GM03348 (cell line): ENCODE results near the gene HBA1.
"Not testable (repeated sequence)": the region's sequence is repeated elsewhere in the genome, so short reads cannot be mapped to it uniquely, and the experiment has no call there.

Source experiments
- DNase-seq: peaks from one replicate; pipeline ENCODE4 v3.0.0; 2012; ENCODE audit warnings: low spot score

HBA1 gene

DNA sequence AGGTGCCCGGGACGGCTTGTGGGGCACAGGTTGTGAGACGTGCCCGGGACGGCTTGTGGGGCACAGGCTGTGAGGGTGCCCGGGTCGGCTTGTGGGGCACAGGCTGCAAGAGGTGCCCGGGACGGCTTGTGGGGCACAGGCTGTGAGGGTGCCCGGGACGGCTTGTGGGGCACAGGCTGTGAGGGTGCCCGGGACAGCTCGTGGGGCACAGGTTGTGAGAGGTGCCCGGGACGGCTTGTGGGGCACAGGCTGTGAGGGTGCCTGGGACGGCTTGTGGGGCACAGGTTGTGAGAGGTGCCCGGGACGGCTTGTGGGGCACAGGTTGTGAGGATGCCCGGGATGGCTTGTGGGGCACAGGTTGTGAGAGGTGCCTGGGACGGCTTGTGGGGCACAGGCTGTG lies 16.2 kb upstream of the HBA1 start:
- DNase-seq, result not testable (repeated sequence)

DNA sequence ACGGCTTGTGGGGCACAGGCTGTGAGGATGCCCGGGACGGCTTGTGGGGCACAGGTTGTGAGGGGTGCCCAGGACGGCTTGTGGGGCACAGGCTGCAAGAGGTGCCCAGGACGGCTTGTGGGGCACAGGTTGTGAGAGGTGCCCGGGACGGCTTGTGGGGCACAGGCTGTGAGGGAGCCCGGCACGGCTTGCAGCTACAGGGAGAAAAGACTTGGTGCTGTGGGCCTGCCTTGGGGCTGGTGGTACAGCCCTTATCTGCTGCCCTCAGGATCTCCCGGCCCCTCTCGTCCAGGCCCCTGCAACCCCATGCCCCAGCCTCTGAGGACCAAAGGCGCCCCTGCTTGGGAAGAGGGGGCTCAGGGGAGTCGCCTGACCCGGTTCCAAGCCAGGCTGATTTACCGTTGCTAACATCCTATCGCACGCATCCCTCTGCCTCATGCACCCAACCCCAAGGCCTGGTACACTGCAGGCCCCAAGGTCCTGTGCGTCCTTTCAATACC lies 15.7 kb upstream of the HBA1 start:
- no peak for DNase-seq

DNA sequence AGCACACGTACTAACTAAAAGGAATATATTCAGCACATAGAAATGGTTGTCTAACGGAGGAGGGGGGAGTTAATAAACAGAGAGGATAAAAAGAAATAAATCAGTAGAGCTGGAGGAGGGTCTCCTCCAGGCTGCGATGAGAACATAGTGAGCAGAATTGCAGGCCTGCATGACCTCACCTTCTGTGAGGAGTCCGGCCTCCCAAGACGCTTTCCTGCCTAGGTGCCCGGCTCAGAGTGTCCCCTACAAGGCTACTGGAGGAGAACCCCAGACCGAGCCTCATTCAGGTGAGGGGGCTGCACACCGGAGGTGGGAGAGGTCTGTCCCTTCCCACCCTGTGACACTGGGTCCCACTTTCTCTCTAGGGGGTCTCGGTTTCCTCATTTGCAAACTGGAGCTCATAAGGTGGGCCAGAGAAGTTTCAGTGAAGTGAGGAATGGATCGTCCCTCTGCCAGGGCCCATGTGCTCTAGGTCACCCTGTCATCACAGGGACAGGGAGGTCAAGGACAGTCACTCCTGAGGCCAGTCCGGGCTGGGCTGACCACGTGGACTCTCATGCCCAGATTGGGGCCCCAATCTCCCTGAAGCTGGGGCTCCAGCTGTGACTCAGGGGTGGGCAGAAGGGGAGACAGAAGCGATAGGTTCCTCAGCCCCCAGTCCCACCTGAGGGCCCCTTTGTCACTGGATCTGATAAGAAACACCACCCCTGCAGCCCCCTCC lies 14.0 kb upstream of the HBA1 start:
- DNase-seq, result no peak

DNA sequence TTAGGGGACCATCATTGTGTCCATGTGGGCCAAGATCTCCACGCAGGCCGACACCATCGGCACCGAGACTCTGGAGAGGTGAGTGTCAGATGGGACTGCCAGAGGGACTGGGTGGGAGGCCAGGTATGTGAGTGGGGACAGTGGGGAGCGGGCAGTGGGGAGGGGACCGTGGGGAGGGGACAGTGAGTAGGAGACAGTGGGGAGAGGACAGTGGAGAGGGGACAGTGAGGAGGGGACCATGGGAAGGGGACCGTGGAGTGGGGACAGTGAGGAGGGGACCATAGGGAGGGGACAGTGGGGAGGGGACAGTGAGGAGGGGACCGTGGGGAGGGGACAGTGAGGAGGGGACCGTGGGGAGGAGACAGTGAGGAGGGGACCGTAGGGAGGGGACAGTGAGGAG lies 13.3 kb upstream of the HBA1 start:
- DNase-seq, result not testable (repeated sequence)

DNA sequence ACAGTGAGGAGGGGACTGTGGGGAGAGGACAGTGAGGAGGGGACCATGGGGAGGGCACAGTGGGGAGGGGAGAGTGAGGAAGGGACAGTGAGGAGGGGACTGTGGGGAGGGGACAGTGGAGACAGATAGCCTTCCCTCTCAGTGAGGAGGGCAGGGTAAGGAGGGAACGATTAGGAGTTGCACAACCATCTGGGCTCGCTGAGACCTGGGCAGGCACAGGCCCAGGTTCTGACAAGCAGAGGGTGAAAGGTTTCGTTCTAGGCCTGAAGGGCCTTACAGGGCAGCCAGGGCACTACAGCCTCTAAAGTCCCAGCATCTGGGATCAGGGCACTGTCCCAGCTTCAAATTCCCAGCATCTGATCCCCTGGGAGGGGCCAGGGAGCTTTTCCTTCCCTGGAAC lies 12.8 kb upstream of the HBA1 start:
- DNase-seq, result not testable (repeated sequence)

DNA sequence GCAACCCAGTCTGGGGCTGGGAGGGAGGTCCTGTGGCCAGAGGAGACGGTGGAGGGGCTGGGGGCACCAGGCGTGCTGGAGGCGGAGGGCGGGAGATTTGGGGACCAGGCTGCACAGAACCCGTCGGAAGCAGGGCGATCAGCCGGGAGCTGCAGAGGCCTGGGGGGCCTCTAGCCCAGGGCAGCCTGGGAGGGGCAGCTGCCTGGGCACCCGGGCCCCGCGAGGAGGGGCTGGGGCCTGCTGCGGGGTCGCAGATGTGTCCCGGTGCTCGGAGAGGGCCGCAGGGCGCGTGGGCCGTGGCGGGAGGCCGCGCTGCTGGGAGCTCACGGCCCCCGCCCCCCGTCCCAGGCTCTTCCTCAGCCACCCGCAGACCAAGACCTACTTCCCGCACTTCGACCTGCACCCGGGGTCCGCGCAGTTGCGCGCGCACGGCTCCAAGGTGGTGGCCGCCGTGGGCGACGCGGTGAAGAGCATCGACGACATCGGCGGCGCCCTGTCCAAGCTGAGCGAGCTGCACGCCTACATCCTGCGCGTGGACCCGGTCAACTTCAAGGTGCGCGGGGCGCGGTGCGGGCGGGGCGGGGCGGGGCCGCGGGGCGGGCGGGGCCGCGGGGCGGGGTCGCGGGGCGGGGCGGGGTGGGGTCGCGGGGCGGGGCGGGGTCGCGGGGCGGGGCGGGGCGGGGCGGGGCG lies 12.2 kb upstream of the HBA1 start:
- DNase-seq, result not testable (repeated sequence)

DNA sequence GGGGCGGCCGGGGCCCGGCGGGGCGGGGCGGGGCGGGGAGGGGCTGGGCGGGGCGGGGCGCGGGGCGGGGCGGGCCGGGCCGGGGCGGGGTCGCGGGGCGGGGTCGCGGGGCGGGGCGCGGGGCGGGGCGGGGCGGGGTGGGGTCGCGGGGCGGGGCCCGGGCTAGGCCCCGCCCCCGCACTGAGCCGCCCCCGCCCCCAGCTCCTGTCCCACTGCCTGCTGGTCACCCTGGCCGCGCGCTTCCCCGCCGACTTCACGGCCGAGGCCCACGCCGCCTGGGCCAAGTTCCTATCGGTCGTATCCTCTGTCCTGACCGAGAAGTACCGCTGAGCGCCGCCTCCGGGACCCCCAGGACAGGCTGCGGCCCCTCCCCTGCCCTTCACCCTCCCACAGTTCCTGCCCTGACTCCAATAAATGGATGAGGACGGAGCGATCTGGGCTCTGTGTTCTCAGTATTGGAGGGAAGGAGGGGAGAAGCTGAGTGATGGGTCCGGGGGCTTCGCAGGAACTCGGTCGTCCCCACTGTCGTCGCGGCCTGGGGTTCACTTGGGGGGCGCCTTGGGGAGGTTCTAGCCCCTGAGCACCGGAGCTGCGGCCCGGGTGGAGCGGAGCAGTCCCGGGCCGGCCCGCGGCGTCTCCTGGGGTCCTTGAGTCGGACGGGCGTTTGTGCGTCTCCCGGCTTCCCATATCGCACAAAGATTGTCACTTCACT lies 11.5 kb upstream of the HBA1 start:
- peak; percentile 30 for DNase-seq

DNA sequence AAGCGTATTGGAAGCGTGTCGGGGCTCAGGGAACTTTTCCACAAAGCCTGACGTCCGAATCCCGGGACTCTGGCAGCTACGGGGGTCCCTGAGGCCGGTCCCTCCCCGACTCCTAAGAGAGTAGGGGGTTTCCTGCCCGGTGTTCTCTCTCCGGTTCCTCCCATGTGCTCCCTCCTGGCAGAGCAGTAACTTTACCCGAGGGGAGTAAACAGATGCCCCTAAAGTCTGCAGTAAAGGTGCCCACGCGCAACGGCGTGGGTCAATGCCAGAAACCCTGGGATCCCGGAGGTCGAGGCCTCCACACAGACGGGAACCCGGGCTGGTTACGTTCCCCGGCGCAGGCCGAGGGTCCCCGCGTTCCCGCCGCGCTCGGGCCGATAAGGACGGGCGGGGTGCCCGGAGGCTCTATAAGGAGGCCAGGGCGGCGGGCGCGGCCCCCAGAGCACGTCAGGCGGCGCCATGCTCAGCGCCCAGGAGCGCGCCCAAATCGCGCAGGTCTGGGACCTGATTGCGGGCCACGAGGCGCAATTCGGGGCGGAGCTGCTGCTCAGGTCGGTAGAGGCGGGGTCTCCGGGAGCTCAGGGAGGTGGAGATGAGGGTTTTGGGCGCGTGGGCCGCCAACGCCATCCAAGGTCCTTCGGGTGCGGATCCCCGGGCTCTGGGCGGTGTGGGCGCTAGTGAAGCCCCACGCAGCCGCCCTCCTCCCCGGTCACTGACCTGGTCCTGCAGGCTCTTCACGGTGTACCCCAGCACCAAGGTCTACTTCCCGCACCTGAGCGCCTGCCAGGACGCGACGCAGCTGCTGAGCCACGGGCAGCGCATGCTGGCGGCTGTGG lies 10.7 kb upstream of the HBA1 start, which contains the start of gene HBM:
HBM (plus strand) TSS at position 440 of the 836 bp plus-strand sequence; CDS start at position 460, 20 bp downstream.
- peak; percentile 15 for DNase-seq

DNA sequence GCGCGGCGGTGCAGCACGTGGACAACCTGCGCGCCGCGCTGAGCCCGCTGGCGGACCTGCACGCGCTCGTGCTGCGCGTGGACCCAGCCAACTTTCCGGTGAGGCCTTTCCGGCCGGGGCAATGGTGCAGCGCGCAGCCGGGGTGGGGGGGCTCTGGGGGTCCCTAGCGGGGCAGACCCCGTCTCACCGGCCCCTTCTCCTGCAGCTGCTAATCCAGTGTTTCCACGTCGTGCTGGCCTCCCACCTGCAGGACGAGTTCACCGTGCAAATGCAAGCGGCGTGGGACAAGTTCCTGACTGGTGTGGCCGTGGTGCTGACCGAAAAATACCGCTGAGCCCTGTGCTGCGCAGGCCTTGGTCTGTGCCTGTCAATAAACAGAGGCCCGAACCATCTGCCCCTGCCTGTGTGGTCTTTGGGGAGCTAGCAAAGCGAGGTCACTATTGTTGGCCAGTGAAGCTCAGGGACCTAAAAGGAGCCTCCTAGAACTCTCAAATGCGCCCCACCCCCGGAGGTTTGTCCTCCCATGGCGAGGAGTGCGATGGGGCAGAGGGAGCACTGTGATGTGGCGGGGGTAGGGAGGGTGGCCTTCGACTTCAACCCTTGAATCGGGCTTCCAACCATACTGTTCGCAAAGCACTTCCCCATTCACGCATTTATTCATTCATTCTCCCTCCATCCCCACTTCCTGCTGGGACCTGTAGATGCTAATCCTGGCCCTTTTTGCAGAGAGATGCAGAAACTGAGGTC lies 9.9 kb upstream of the HBA1 start:
- no peak for DNase-seq

DNA sequence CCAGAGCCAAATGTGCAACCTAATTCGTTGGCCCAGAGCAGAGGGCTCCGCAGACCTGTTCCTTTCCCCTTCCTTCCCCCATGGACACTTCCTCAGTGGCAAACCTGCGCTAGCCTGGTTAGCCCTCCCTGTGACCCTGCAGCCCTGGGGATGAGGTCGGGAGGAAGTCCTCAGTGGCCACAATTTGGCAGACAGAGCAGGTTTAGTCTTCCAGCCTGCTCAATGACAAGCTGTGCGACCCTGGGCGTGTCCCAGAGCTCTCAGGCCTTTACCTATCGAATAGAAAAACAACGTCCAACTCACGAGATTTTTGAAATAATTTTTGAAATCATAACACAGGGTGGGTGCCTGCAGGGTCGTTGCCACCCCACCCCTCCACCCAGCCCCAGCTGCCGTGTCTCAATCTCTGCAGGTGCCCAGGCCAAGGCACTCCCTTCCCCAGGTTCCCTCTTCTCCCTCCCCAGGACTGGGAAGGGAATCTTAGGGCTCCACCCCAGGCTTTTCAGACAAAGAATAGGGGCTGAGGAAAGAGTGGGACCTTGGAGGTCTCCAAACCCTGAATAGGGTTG lies 9.3 kb upstream of the HBA1 start:
- DNase-seq, result no peak

DNA sequence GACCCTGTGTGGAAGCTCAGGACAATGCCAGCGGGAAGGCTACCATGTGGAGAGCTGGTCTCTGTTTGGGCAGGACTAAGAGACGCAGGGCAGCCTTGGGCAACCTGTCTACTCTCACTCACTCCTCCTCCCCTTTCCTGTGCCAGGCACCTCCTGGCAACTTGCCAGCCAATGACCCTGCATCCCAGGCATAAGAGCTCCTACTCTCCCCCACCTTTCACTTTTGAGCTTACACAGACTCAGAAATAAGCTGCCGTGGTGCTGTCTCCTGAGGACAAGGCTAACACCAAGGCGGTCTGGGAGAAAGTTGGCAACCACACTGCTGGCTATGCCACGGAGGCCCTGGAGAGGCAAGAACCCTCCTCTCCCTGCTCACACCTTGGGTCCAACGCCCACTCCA lies 8.1 kb upstream of the HBA1 start:
- peak; percentile 5 for DNase-seq

DNA sequence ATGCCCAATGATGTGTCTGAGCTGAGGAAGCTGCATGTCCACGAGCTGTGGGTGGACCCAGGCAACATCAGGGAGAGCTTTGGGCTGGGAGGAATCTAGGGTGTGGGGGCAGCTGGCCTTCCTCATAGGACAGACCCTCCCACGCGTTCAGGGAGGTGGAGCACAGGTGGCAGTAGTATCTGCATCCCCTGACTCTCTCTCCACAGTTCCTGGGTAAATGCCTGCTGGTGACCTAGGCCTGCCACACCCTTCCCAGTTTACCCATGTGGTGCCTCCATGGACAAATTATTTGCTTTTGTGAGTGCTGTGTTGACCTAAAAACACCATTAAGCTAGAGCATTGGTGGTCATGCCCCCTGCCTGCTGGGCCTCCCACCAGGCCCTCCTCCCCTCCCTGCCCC lies 7.5 kb upstream of the HBA1 start:
- DNase-seq, result peak; percentile 2

DNA sequence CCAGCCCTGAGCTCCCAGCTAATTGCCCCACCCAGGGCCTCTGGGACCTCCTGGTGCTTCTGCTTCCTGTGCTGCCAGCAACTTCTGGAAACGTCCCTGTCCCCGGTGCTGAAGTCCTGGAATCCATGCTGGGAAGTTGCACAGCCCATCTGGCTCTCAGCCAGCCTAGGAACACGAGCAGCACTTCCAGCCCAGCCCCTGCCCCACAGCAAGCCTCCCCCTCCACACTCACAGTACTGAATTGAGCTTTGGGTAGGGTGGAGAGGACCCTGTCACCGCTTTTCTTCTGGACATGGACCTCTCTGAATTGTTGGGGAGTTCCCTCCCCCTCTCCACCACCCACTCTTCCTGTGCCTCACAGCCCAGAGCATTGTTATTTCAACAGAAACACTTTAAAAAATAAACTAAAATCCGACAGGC lies 6.4 kb upstream of the HBA1 start:
- not testable (repeated sequence) for DNase-seq

DNA sequence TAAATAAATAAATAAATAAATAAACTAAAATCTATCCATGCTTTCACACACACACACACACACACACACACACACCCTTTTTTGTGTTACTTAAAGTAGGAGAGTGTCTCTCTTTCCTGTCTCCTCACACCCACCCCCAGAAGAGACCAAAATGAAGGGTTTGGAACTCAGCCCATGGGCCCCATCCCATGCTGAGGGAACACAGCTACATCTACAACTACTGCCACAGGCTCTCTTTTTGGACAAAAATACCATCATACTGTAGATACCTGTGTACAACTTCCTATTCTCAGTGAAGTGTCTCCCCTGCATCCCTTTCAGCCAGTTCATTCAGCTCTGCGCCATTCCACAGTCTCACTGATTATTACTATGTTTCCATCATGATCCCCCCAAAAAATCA lies 5.7 kb upstream of the HBA1 start:
- DNase-seq, result no peak

DNA sequence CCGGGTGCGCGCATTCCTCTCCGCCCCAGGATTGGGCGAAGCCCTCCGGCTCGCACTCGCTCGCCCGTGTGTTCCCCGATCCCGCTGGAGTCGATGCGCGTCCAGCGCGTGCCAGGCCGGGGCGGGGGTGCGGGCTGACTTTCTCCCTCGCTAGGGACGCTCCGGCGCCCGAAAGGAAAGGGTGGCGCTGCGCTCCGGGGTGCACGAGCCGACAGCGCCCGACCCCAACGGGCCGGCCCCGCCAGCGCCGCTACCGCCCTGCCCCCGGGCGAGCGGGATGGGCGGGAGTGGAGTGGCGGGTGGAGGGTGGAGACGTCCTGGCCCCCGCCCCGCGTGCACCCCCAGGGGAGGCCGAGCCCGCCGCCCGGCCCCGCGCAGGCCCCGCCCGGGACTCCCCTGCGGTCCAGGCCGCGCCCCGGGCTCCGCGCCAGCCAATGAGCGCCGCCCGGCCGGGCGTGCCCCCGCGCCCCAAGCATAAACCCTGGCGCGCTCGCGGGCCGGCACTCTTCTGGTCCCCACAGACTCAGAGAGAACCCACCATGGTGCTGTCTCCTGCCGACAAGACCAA lies 4.0 kb upstream of the HBA1 start, which contains the start of gene HBA2:
HBA2 (plus strand) TSS at position 503 of the 568 bp plus-strand sequence; CDS start at position 540, 37 bp downstream.
- DNase-seq, result not testable (repeated sequence)

DNA sequence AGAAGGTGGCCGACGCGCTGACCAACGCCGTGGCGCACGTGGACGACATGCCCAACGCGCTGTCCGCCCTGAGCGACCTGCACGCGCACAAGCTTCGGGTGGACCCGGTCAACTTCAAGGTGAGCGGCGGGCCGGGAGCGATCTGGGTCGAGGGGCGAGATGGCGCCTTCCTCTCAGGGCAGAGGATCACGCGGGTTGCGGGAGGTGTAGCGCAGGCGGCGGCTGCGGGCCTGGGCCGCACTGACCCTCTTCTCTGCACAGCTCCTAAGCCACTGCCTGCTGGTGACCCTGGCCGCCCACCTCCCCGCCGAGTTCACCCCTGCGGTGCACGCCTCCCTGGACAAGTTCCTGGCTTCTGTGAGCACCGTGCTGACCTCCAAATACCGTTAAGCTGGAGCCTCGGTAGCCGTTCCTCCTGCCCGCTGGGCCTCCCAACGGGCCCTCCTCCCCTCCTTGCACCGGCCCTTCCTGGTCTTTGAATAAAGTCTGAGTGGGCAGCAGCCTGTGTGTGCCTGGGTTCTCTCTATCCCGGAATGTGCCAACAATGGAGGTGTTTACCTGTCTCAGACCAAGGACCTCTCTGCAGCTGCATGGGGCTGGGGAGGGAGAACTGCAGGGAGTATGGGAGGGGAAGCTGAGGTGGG lies 3.1 kb upstream of the HBA1 start:
- not testable (repeated sequence) for DNase-seq

DNA sequence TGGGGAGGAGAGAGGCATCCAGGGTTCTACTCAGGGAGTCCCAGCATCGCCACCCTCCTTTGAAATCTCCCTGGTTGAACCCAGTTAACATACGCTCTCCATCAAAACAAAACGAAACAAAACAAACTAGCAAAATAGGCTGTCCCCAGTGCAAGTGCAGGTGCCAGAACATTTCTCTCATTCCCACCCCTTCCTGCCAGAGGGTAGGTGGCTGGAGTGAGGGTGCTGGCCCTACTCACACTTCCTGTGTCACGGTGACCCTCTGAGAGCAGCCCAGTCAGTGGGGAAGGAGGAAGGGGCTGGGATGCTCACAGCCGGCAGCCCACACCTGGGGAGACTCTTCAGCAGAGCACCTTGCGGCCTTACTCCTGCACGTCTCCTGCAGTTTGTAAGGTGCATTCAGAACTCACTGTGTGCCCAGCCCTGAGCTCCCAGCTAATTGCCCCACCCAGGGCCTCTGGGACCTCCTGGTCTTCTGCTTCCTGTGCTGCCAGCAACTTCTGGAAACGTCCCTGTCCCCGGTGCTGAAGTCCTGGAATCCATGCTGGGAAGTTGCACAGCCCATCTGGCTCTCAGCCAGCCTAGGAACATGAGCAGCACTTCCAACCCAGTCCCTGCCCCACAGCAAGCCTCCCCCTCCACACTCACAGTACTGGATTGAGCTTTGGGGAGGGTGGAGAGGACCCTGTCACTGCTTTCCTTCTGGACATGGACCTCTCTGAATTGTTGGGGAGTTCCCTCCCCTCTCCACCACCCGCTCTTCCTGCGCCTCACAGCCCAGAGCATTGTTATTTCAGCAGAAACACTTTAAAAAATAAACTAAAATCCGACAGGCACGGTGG lies 2.3 kb upstream of the HBA1 start:
- not testable (repeated sequence) for DNase-seq

DNA sequence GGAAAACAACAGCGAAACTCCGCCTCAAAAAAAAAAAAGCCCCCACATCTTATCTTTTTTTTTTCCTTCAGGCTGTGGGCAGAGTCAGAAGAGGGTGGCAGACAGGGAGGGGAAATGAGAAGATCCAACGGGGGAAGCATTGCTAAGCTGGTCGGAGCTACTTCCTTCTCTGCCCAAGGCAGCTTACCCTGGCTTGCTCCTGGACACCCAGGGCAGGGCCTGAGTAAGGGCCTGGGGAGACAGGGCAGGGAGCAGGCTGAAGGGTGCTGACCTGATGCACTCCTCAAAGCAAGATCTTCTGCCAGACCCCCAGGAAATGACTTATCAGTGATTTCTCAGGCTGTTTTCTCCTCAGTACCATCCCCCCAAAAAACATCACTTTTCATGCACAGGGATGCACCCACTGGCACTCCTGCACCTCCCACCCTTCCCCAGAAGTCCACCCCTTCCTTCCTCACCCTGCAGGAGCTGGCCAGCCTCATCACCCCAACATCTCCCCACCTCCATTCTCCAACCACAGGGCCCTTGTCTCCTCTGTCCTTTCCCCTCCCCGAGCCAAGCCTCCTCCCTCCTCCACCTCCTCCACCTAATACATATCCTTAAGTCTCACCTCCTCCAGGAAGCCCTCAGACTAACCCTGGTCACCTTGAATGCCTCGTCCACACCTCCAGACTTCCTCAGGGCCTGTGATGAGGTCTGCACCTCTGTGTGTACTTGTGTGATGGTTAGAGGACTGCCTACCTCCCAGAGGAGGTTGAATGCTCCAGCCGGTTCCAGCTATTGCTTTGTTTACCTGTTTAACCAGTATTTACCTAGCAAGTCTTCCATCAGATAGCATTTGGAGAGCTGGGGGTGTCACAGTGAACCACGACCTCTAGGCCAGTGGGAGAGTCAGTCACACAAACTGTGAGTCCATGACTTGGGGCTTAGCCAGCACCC lies 1.2 kb upstream of the HBA1 start:
- DNase-seq, result no peak
